B cell (primary cell): ENCODE data around the gene PRRT2. TPM values are rescaled to one million over a fixed set of nuclear protein-coding genes. Genes with fewer than 3 reads are reported as not detected.
A peak's percentile ranks its signal among the peaks of the same experiment; 100 is the strongest.
"Not testable (repeated sequence)": the region's sequence is repeated elsewhere in the genome, so short reads cannot be mapped to it uniquely, and the experiment has no call there.

ENCODE experiments used
- ATAC-seq: fragments of 200-7000 bp; cut with Tn5 transposase; one replicate; pipeline ENCODE4 v1.10.0; 2021; ENCODE audit warnings: low read depth, mild to moderate bottlenecking, moderate number of reproducible peaks, moderate library complexity
- CTCF ChIA-PET: fragments of 350-600 bp; sonication (Branson Sonifier 250); formaldehyde crosslinking; loops from one replicate; lab custom pipeline; 2021; ENCODE audit warnings: antibody characterized with exemption, inconsistent platforms; lab: Charles Lee
- POLR2A ChIA-PET: fragments of 350-600 bp; sonication (Branson Sonifier 250); formaldehyde crosslinking; loops from one replicate; lab custom pipeline; 2021; ENCODE audit warnings: antibody characterized with exemption; lab: Charles Lee
- DNase-seq: peaks from one replicate; pipeline ENCODE4 v3.0.0; 2013
- H2AFZ ChIP-seq: 2 replicates; pipeline ENCODE4 v1.6.1; 2012; ENCODE audit warnings: mild to moderate bottlenecking, low read depth, low read length; ENCODE audit not compliant: insufficient read depth, poor library complexity, severe bottlenecking
- H3K27ac ChIP-seq, 2 donors: 1 replicate in 1 of 2; 2 replicates in 1 of 2; pipeline ENCODE4 v1.5.1; 2012 to 2013; ENCODE audit warnings: low read length in 2 of 2, mild to moderate bottlenecking in 2 of 2, moderate library complexity in 1 of 2
- H3K27me3 ChIP-seq, 4 experiments: fragments of 200-600 bp in 1 of 4; sonication (generic) in 1 of 4; replicated peaks in 1 of 4; 1 replicate in 2 of 4; 2 replicates in 2 of 4; pipeline versions ENCODE4 v1.6.1 to v1.7.0; 2013 to 2016; ENCODE audit warnings: low read length in 3 of 4, mild to moderate bottlenecking in 2 of 4, mixed read lengths in 1 of 4, moderate library complexity in 1 of 4; ENCODE audit not compliant: insufficient read depth in 4 of 4, control insufficient read depth in 3 of 4; ENCODE audit errors: control extremely low read depth in 1 of 4
- H3K36me3 ChIP-seq, 2 experiments: replicated peaks in 1 of 2; 1 replicate in 1 of 2; 2 replicates in 1 of 2; pipeline versions ENCODE4 v1.6.1 to v1.7.1; 2013; ENCODE audit warnings: low read length in 1 of 2; ENCODE audit not compliant: insufficient read depth in 2 of 2, control insufficient read depth in 1 of 2; ENCODE audit errors: control extremely low read depth in 1 of 2, extremely low read depth in 1 of 2
- H3K4me1 ChIP-seq, 2 donors: fragments of 200-600 bp in 1 of 2; sonication (generic) in 1 of 2; 1 replicate in 1 of 2; 2 replicates in 1 of 2; pipeline versions ENCODE4 v1.5.1 to v1.6.1; 2013 to 2017; ENCODE audit warnings: low read length in 2 of 2; ENCODE audit not compliant: control insufficient read depth in 2 of 2, insufficient read depth in 2 of 2
- H3K4me2 ChIP-seq: replicated peaks from 2 replicates; pipeline ENCODE3; 2012; ENCODE audit warnings: mild to moderate bottlenecking, low read depth, low read length; ENCODE audit not compliant: poor library complexity, severe bottlenecking
- H3K4me3 ChIP-seq, 5 experiments: fragments of 200-600 bp in 1 of 5; sonication (generic) in 1 of 5; 1 replicate in 3 of 5; 2 replicates in 2 of 5; pipeline versions ENCODE4 v1.5.1 to v1.7.0; 2011 to 2016; ENCODE audit warnings: low read length in 4 of 5, mild to moderate bottlenecking in 4 of 5, low read depth in 2 of 5, control low read depth in 1 of 5, moderate library complexity in 1 of 5; ENCODE audit not compliant: insufficient read depth in 1 of 5; ENCODE audit errors: control extremely low read depth in 1 of 5, extremely low read depth in 1 of 5
- H3K79me2 ChIP-seq: fragments of 200-600 bp; sonication (generic); one replicate; pipeline ENCODE4 v1.6.0; 2016; ENCODE audit warnings: low read length; ENCODE audit not compliant: control insufficient read depth, insufficient read depth
- H3K9ac ChIP-seq: fragments of 200-600 bp; sonication (generic); 2 replicates; pipeline ENCODE4 v1.6.1; 2017; ENCODE audit warnings: mild to moderate bottlenecking, low read length, moderate library complexity
- H3K9me3 ChIP-seq, 3 donors: one replicate each; pipeline versions ENCODE4 v1.6.1 to v1.7.1; 2013; ENCODE audit warnings: low read length in 2 of 3; ENCODE audit not compliant: control insufficient read depth in 2 of 3, insufficient read depth in 1 of 3; ENCODE audit errors: control extremely low read depth in 1 of 3
- H4K20me1 ChIP-seq: 2 replicates; pipeline ENCODE4 v1.6.0; 2012; ENCODE audit warnings: mild to moderate bottlenecking, low read length; ENCODE audit not compliant: insufficient read depth, control insufficient read depth, poor library complexity, severe bottlenecking
- H3K27ac Mint-ChIP-seq: one replicate; pipeline ENCODE4 v1.8.0; 2021; ENCODE audit warnings: mixed read lengths
- H3K27me3 Mint-ChIP-seq: one replicate; pipeline ENCODE4 v1.8.0; 2021; ENCODE audit warnings: mixed read lengths
- H3K4me1 Mint-ChIP-seq: one replicate; pipeline ENCODE4 v1.8.0; 2021; ENCODE audit warnings: mixed read lengths
- H3K4me3 Mint-ChIP-seq: one replicate; pipeline ENCODE4 v1.8.0; 2021; ENCODE audit warnings: mixed read lengths
- H3K9me3 Mint-ChIP-seq: one replicate; pipeline ENCODE4 v1.8.0; 2022; ENCODE audit warnings: mixed read lengths; ENCODE audit not compliant: insufficient read depth
- EZH2 ChIP-seq: IDR thresholded peaks from 2 replicates; pipeline ENCODE4 v1.6.1; 2012; ENCODE audit warnings: borderline replicate concordance, low read depth, mild to moderate bottlenecking, moderate library complexity, low read length; ENCODE audit not compliant: insufficient read depth, poor library complexity, severe bottlenecking
- WGBS: methylation state at CpG from one replicate; pipeline ENCODE4 v1.1.5; 2013; ENCODE audit warnings: missing lambda C conversion rate; ENCODE audit not compliant: insufficient coverage; 5-methylcytosine and 5-hydroxymethylcytosine counted together
- intact Hi-C: fragments of 100-400 bp; cut with micrococcal nuclease; formaldehyde crosslinking; loops from one replicate; pipeline ENCODE4 v1.10.0; 2022
- polyA plus RNA-seq: library from polyadenylated mRNA; depleted of rRNA; stranded (reverse); fragments of >200 nt; gene quantifications from 2 replicates; pipeline ENCODE4 v1.2.3, GENCODE V29; 2012
- total RNA-seq, 2 donors: library from RNA; stranded (reverse); fragments of 120-200 nt in 1 of 2; gene quantifications; 1 replicate in 1 of 2; 2 replicates in 1 of 2; pipeline versions ENCODE4 v1.2.3 to v1.2.4, GENCODE V29; 2013 to 2022
- TF ChIP-seq, protein P1 (sequence below): fragments of 200-600 bp; IDR thresholded peaks from one replicate; pipeline ENCODE4 v1.8.0; 2022; ENCODE audit warnings: antibody characterized with exemption, mild to moderate bottlenecking

PRRT2 gene
- total and polyA plus RNA-seq, 2 donors (not counting 1 experiment from before 2014, with no cell fraction given): 0.79 to 3.1 TPM

- no peaks in the 10 kb centered on the region for H3K9me3 Mint-ChIP-seq
- Histone ChIP-seq H3K27ac (no peak overlapping the region), H3K9ac (no peak overlapping the region), H3K27me3 (no peaks in the 10 kb centered on the region), H3K36me3 (peaks cover 2 to 3% of the 10 kb centered on the region in 2 experiments), H3K79me2 (peaks cover 49% of the 10 kb centered on the region), H3K4me3 (peak overlapping the region in 1 of 5 experiments; percentile 80), H3K4me2 (peak overlapping the region; percentile 98), H4K20me1 (no peaks in the 10 kb centered on the region), H3K9me3 (no peaks in the 10 kb centered on the region), H2AFZ (peak overlapping the region; percentile 89), H3K4me1 (peaks cover 17 to 29% of the 10 kb centered on the region in 2 donors)
- H3K27me3 Mint-ChIP-seq: no peaks in the 10 kb centered on the region
- CTCF ChIA-PET: interaction anchor here (1.0 to 2.6 kb wide), 3 partner anchors 15 to 57 kb away, joined by 3 to 15 read pairs (median 3); partner anchors contain the start of gene MAZ
- peaks cover 30% of the 10 kb centered on the region for H3K4me1 Mint-ChIP-seq
- H3K27ac Mint-ChIP-seq: peak overlapping the region; percentile 56
- intact Hi-C loops: loop anchor here (2.0 to 5.0 kb wide), 3 partner anchors 89 to 205 kb away; partner anchors contain the start of genes INO80E and TAOK2
- peak overlapping the region; percentile 99 for H3K4me3 Mint-ChIP-seq
- POLR2A ChIA-PET: interaction anchor here (0.5 kb wide), 1 partner anchor 141 kb away, joined by 6 read pairs; no protein-coding TSS in a partner anchor
- no peak for TF ChIP-seq EZH2
- TF ChIP-seq, protein P1, sequence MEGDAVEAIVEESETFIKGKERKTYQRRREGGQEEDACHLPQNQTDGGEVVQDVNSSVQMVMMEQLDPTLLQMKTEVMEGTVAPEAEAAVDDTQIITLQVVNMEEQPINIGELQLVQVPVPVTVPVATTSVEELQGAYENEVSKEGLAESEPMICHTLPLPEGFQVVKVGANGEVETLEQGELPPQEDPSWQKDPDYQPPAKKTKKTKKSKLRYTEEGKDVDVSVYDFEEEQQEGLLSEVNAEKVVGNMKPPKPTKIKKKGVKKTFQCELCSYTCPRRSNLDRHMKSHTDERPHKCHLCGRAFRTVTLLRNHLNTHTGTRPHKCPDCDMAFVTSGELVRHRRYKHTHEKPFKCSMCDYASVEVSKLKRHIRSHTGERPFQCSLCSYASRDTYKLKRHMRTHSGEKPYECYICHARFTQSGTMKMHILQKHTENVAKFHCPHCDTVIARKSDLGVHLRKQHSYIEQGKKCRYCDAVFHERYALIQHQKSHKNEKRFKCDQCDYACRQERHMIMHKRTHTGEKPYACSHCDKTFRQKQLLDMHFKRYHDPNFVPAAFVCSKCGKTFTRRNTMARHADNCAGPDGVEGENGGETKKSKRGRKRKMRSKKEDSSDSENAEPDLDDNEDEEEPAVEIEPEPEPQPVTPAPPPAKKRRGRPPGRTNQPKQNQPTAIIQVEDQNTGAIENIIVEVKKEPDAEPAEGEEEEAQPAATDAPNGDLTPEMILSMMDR: no peak
- DNase-seq (no peak), ATAC-seq (no peak)
- WGBS: 85% methylated on average over 7 of the region's 9 CpGs
Measured at GRCh38 chr16:29791845-29792807, 19.9 kb upstream of the PRRT2 start.

- ATAC-seq, H3K27ac Mint-ChIP-seq, H3K9me3 ChIP-seq, H2AFZ ChIP-seq, DNase-seq, H3K27me3 Mint-ChIP-seq, H3K4me2 ChIP-seq, H3K9ac ChIP-seq, H3K27ac ChIP-seq, H3K4me3 Mint-ChIP-seq, H3K4me3 ChIP-seq, POLR2A ChIA-PET, H3K27me3 ChIP-seq, H3K9me3 Mint-ChIP-seq, H4K20me1 ChIP-seq: not testable (repeated sequence)
- Histone ChIP-seq H3K4me1 (peaks cover 17 to 29% of the 10 kb centered on the region in 2 donors), H3K36me3 (peaks cover 2 to 13% of the 10 kb centered on the region in 2 experiments), H3K79me2 (peaks cover 49% of the 10 kb centered on the region)
- CTCF ChIA-PET: interaction anchor here (0.8 kb wide), 1 partner anchor 15 kb away, joined by 4 read pairs; no protein-coding TSS in a partner anchor
- intact Hi-C loops: loop anchor here (5.0 kb wide), 1 partner anchor 179 kb away; the partner anchor contains the start of gene TAOK2
- 98% methylated on average over 18 of the region's 18 CpGs for WGBS
- peaks cover 30% of the 10 kb centered on the region for H3K4me1 Mint-ChIP-seq
Measured at GRCh38 chr16:29793153-29793552, 18.8 kb upstream of the PRRT2 start.
